HepG2 (cell line): ENCODE results near the gene R3HCC1L. TPM values are rescaled to one million over a fixed set of nuclear protein-coding genes. Genes with fewer than 3 reads are reported as not detected.

Experiments used
- BORCS8-MEF2B ChIP-seq: sonication (generic); formaldehyde crosslinking; IDR thresholded peaks from 2 replicates; pipeline ENCODE4 v1.8.0; 2022; ENCODE audit warnings: mild to moderate bottlenecking, missing genetic modification reagents
- EP300 ChIP-seq, 3 experiments: sonication (generic) in 1 of 3; formaldehyde crosslinking in 1 of 3; IDR thresholded peaks; 2 replicates each; pipeline versions ENCODE4 v1.5.1 to v1.6.1; 2011 to 2020; ENCODE audit warnings: low read depth in 2 of 3, low read length in 2 of 3, borderline replicate concordance in 1 of 3, improper control_type of control experiment in 1 of 3, mild to moderate bottlenecking in 1 of 3, missing genetic modification reagents in 1 of 3, moderate library complexity in 1 of 3
- ETV5 ChIP-seq: IDR thresholded peaks from 2 replicates; pipeline ENCODE4 v1.6.1; 2018; ENCODE audit warnings: missing biosample characterization, missing genetic modification reagents, inconsistent platforms, borderline replicate concordance
- HIVEP1 ChIP-seq: sonication (generic); formaldehyde crosslinking; IDR thresholded peaks from 2 replicates; pipeline ENCODE4 v1.4.0; 2020; ENCODE audit warnings: mild to moderate bottlenecking, missing genetic modification reagents
- HNF4A ChIP-seq: sonication (generic); formaldehyde crosslinking; IDR thresholded peaks from 2 replicates; pipeline ENCODE4 v1.4.0; 2020; ENCODE audit warnings: missing genetic modification reagents
- JARID2 ChIP-seq: sonication (generic); formaldehyde crosslinking; IDR thresholded peaks from 2 replicates; pipeline ENCODE4 v1.8.1; 2023; ENCODE audit warnings: missing genetic modification reagents, inconsistent platforms; ENCODE audit not compliant: insufficient replicate concordance
- LCORL ChIP-seq, 2 experiments: fragments of 450-650 bp in 1 of 2; sonication (generic) in 1 of 2; formaldehyde crosslinking in 1 of 2; IDR thresholded peaks; 2 replicates each; pipeline versions ENCODE4 v1.5.0 to v1.6.1; 2017 to 2020; ENCODE audit warnings: antibody characterized with exemption in 1 of 2, missing genetic modification reagents in 1 of 2
- MTF1 ChIP-seq: sonication (generic); formaldehyde crosslinking; IDR thresholded peaks from 2 replicates; pipeline ENCODE4 v1.5.0; 2020; ENCODE audit warnings: missing genetic modification reagents
- RBFOX2 ChIP-seq: fragments of 200-400 bp; formaldehyde crosslinking; IDR thresholded peaks from 2 replicates; pipeline ENCODE4 v1.6.1; 2017; ENCODE audit warnings: low read depth, mild to moderate bottlenecking, low read length
- RCOR2 ChIP-seq: IDR thresholded peaks from 2 replicates; pipeline ENCODE4 v1.6.1; 2016; ENCODE audit warnings: missing biosample characterization, missing genetic modification reagents
- SAP130 ChIP-seq: IDR thresholded peaks from 2 replicates; pipeline ENCODE4 v1.6.1; 2016; ENCODE audit warnings: low read depth
- TEAD3 ChIP-seq: optimal IDR thresholded peaks from 2 replicates; pipeline ENCODE3; 2016; ENCODE audit warnings: borderline replicate concordance
- polyA plus RNA-seq, 8 experiments: library from polyadenylated mRNA; depleted of rRNA in 3 of 8; stranded (reverse) in 7 of 8; unstranded in 1 of 8; fragments of >200 nt; fragmentation: Illumina TruSeq in 4 of 8; extraction: Trizol in 4 of 8; gene quantifications; 2 replicates each; pipeline versions ENCODE4 v1.2.1 to v1.2.3, GENCODE V29; 2011 to 2016; ENCODE audit warnings: low read depth in 4 of 8, missing spikeins in 1 of 8, mixed read lengths in 1 of 8; ENCODE audit not compliant: insufficient read depth in 1 of 8
- total RNA-seq, 5 experiments: library from RNA; depleted of rRNA; stranded (reverse); fragments of >200 nt; fragmentation: Illumina TruSeq; extraction: Trizol; gene quantifications; 2 replicates each; pipeline ENCODE4 v1.2.3, GENCODE V29; 2016; ENCODE audit warnings: low read depth in 1 of 5
- TF ChIP-seq, protein P1 (sequence below): sonication (generic); formaldehyde crosslinking; conservative IDR thresholded peaks from 2 replicates; pipeline ENCODE4 v1.4.0; 2020; ENCODE audit warnings: mild to moderate bottlenecking, missing genetic modification reagents, moderate library complexity
- TF ChIP-seq, protein P2 (sequence below): IDR thresholded peaks from 2 replicates; pipeline ENCODE4 v1.6.1; 2018; ENCODE audit warnings: missing genetic modification reagents, mild to moderate bottlenecking, missing compliant biosample characterization
- TF ChIP-seq, protein P3 (sequence below): sonication (generic); formaldehyde crosslinking; IDR thresholded peaks from 2 replicates; pipeline ENCODE4 v1.4.0; 2020; ENCODE audit warnings: missing genetic modification reagents
- TF ChIP-seq, protein P4 (sequence below): sonication (generic); formaldehyde crosslinking; IDR thresholded peaks from 2 replicates; pipeline ENCODE4 v1.9.0; 2022; ENCODE audit warnings: low read depth, missing genetic modification reagents
- TF ChIP-seq, protein P5 (sequence below): IDR thresholded peaks from 2 replicates; pipeline ENCODE4 v1.6.1; 2016; ENCODE audit warnings: missing biosample characterization, missing genetic modification reagents, low read depth

R3HCC1L gene
- total and polyA plus RNA-seq, 2 of the 13 experiments (the other 11 are each of a cell fraction or from before 2014, with no cell fraction given), result 6.5 to 12.2 TPM

DNA sequence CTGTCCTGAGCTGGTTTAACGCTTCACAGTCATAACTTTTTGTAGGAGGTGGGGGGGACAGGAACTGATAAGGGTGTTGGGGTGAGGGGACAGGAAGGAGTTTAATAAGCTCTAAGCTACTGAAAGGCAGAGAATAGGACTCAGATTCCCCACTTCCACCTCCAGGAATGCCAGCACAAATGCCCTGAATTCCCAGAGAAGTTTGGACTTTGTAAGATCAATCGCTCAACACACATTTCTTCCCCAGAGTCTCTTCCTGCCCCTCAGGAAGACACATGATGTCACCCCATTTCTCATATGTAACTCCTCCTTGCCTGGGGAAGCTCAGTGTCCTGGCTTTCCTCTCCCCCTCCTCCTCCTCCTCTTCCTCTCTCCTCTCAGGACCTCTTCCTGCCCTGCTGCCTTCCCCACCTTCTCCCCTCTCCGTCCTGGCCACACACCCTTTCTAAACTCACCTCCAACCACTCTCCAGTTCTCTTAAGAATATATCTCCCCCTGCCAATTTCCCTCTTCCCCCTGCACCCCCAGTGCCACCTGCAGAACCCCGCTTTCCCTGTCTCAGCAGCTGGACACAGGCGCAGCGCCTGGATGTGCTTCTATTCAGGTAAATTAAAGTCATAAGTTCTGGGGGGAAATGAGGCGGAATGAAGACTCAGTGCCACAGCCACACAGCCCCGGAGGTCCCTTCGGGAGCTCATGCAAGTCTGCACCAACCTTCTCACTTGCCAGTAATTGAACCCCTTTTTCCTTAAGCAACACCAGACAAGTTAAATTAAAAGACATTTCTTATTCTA lies 138.8 kb downstream of the R3HCC1L start (continued):
- TF ChIP-seq LCORL (IDR thresholded peaks at IDR 0.05) (no peak), LCORL (CRISPR knock-in tag; IDR thresholded peaks at IDR 0.05) (0 out of 2 replicates have a peak, but pooled peaks have one; percentile 25), JARID2 (CRISPR knock-in tag) (no peak), BORCS8-MEF2B (no peak), EP300 (IDR thresholded peaks at IDR 0.05; ENCODE audit: low read depth in 2 of 2, low read length in 2 of 2) (peak in 1 of 2 experiments; percentile 10; a peak in 1 of 4 replicates), EP300 (CRISPR knock-in tag; IDR thresholded peaks at IDR 0.05; ENCODE audit: borderline replicate concordance) (no peak), HIVEP1 (CRISPR knock-in tag) (no peak), TEAD3 (peak; percentile 83), ETV5 (peak; percentile 68; the same call in 1 of the 2 replicates), MTF1 (no peak), RCOR2 (CRISPR knock-in tag) (no peak), RBFOX2 (no peak), SAP130 (CRISPR knock-in tag) (peak; percentile 21; the same call in 1 of the 2 replicates), HNF4A (0 out of 2 replicates have a peak, but pooled peaks have one; percentile 13)
- TF ChIP-seq, protein P1, sequence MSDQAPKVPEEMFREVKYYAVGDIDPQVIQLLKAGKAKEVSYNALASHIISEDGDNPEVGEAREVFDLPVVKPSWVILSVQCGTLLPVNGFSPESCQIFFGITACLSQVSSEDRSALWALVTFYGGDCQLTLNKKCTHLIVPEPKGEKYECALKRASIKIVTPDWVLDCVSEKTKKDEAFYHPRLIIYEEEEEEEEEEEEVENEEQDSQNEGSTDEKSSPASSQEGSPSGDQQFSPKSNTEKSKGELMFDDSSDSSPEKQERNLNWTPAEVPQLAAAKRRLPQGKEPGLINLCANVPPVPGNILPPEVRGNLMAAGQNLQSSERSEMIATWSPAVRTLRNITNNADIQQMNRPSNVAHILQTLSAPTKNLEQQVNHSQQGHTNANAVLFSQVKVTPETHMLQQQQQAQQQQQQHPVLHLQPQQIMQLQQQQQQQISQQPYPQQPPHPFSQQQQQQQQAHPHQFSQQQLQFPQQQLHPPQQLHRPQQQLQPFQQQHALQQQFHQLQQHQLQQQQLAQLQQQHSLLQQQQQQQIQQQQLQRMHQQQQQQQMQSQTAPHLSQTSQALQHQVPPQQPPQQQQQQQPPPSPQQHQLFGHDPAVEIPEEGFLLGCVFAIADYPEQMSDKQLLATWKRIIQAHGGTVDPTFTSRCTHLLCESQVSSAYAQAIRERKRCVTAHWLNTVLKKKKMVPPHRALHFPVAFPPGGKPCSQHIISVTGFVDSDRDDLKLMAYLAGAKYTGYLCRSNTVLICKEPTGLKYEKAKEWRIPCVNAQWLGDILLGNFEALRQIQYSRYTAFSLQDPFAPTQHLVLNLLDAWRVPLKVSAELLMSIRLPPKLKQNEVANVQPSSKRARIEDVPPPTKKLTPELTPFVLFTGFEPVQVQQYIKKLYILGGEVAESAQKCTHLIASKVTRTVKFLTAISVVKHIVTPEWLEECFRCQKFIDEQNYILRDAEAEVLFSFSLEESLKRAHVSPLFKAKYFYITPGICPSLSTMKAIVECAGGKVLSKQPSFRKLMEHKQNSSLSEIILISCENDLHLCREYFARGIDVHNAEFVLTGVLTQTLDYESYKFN (CRISPR knock-in tag), result peak; percentile 60
- TF ChIP-seq, protein P2, sequence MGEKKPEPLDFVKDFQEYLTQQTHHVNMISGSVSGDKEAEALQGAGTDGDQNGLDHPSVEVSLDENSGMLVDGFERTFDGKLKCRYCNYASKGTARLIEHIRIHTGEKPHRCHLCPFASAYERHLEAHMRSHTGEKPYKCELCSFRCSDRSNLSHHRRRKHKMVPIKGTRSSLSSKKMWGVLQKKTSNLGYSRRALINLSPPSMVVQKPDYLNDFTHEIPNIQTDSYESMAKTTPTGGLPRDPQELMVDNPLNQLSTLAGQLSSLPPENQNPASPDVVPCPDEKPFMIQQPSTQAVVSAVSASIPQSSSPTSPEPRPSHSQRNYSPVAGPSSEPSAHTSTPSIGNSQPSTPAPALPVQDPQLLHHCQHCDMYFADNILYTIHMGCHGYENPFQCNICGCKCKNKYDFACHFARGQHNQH (CRISPR knock-in tag), result no peak
- TF ChIP-seq, protein P3, sequence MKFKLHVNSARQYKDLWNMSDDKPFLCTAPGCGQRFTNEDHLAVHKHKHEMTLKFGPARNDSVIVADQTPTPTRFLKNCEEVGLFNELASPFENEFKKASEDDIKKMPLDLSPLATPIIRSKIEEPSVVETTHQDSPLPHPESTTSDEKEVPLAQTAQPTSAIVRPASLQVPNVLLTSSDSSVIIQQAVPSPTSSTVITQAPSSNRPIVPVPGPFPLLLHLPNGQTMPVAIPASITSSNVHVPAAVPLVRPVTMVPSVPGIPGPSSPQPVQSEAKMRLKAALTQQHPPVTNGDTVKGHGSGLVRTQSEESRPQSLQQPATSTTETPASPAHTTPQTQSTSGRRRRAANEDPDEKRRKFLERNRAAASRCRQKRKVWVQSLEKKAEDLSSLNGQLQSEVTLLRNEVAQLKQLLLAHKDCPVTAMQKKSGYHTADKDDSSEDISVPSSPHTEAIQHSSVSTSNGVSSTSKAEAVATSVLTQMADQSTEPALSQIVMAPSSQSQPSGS, result no peak
- TF ChIP-seq, protein P4, sequence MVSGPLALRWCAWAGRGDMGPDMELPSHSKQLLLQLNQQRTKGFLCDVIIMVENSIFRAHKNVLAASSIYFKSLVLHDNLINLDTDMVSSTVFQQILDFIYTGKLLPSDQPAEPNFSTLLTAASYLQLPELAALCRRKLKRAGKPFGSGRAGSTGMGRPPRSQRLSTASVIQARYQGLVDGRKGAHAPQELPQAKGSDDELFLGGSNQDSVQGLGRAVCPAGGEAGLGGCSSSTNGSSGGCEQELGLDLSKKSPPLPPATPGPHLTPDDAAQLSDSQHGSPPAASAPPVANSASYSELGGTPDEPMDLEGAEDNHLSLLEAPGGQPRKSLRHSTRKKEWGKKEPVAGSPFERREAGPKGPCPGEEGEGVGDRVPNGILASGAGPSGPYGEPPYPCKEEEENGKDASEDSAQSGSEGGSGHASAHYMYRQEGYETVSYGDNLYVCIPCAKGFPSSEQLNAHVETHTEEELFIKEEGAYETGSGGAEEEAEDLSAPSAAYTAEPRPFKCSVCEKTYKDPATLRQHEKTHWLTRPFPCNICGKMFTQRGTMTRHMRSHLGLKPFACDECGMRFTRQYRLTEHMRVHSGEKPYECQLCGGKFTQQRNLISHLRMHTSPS (CRISPR knock-in tag), result 0 out of 2 replicates have a peak, but pooled peaks have one; percentile 43
- TF ChIP-seq, protein P5, sequence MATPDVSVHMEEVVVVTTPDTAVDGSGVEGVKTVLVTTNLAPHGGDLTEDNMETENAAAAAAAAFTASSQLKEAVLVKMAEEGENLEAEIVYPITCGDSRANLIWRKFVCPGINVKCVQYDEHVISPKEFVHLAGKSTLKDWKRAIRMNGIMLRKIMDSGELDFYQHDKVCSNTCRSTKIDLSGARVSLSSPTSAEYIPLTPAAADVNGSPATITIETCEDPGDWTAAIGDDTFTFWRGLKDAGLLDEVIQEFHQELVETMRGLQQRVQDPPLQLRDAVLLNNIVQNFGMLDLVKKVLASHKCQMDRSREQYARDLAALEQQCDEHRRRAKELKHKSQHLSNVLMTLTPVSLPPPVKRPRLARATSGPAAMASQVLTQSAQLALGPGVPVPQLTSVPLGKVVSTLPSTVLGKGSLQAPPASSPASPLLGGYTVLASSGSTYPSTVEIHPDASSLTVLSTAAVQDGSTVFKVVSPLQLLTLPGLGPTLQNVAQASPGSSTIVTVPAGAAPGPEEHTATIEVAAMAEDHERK (CRISPR knock-in tag), result no peak
